HL-60 (cell line): ENCODE measurements around the gene KMT5C.

Source experiments
- POLR2AphosphoS5 ChIP-seq: IDR thresholded peaks from 2 replicates; pipeline ENCODE4 v1.6.1; 2012; ENCODE audit warnings: low read depth
- TF ChIP-seq, protein P1 (sequence below): IDR thresholded peaks from one replicate; pipeline ENCODE4 v1.5.1; 2011; ENCODE audit warnings: low read length, control low read depth, inconsistent platforms; ENCODE audit not compliant: insufficient read depth

DNA sequence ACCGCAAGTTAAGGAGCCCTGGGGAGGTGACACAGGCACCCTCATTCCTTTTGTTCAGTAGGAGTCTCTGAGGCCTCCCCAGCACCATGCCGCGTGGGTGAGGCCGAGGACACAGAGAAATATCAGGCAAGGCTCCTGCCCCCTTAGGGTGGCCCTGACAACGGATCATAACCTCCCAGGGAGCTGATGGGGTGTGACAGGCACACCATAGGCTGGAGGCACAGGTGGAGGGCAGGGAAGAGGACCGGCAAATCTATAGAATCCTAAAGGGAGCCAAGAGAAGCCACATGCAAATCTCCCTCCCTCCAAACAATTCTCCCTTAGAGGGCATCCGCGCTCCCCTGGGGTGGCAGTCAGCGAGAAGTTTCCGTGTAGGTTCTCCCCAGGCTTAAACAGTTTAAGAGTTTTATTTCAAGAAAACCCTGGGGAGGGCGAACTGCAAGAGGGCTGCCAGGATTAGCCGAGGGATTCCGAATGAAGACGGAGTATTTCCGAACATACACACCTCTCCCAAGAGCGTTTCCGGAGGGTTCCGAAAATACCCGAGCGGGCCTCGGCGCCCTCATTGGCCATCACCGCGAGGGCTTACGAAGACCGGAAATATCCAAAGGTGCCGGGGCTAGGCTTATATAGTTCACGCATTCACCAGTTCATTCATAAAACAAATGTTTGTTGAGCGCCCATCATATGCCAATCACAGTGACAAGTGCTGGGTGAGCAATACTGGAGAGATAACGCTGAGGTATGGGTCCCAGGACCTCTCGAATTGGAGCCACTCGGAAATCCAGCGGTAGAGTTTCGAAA lies 45.4 kb downstream of the KMT5C start:
- TF ChIP-seq, protein P1, sequence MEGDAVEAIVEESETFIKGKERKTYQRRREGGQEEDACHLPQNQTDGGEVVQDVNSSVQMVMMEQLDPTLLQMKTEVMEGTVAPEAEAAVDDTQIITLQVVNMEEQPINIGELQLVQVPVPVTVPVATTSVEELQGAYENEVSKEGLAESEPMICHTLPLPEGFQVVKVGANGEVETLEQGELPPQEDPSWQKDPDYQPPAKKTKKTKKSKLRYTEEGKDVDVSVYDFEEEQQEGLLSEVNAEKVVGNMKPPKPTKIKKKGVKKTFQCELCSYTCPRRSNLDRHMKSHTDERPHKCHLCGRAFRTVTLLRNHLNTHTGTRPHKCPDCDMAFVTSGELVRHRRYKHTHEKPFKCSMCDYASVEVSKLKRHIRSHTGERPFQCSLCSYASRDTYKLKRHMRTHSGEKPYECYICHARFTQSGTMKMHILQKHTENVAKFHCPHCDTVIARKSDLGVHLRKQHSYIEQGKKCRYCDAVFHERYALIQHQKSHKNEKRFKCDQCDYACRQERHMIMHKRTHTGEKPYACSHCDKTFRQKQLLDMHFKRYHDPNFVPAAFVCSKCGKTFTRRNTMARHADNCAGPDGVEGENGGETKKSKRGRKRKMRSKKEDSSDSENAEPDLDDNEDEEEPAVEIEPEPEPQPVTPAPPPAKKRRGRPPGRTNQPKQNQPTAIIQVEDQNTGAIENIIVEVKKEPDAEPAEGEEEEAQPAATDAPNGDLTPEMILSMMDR, result no peak
- TF ChIP-seq POLR2AphosphoS5, result no peak
